ENCODE results near the gene GRM4.

The GRM4 gene

DNA sequence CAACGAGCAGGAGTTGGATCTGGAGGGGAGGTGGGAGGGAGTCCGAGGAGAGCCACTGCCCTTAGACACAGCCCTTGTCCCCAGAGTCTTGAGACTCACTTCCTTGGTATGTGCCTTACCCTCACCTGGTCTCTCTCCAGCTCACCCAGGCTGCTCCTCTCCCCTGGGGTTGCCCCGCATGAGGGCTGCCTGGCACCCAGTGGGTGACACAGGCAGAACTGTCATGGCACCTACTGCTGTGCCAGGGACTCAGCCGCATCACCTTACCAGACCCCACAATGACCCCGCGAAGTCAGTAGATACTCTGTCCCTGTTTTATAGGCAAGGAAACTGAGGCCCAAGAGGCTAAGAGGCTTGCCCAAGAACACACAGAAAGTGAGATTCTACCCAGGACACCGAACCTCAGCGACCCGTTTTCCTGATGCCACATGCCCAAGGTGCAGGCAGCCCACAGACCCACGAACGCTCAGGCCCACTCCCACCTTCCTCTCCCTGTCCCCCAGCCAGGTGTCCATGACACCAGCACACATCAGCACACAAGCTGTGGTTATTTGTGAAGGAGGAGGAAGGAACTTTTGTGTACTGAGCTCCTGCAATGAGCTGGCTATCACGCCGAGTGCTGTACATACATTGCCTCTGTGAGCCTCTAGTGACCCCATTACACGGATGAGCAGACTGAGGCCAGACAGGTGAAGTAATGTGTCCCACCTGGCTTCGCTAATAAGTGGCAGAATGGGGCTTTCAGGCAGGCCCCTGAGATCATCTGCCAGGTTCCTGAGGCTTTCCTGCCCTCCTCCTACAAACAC lies 168.1 kb downstream of the GRM4 start:
- no peak for DNase-seq (ENCODE audit: low read depth)

DNA sequence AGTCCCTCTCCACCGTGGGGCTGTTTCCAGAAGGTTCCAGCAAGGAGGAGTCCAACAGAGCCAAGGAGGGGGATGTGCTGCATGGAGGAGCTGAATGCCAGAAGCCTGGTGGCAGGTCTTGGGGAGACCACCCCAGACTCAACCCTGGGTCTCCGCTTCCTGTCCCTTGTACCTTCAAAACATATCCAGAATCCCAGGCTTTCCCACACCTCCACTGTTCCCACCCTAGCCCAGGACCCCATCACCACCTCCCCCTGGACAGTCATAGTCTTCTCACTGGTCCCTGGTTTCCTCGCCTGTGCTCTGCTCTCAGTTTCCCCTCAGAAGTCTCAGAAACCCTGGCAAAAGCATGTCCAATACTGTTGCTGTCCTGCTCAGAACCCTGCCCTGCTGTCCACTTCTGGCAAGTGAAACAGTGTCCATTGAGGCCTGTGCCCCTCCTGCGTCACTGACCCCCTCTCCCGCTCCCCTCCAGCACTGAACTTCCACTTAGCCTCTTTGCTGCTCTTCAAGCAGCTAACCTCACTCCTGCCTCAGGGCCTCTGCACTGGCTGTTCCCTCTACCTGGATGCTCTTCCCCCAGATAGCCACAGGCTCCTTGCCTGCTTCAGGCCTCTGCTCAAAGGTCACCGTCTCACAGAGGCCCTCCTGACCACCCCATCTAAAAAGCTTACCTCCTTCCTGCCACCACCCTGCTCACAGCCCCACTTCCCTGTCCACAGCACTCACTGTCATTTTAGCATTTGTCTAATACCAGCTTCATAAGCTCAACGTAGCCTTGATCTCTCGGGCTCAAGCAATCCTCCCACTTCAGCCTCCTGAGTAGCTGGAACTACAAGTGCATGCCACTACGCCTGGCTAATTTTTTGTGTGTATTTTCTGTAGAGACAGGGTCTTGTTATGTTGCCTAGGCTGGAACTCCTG lies 169.2 kb downstream of the GRM4 start:
- DNase-seq (ENCODE audit: low read depth) = no peak

DNA sequence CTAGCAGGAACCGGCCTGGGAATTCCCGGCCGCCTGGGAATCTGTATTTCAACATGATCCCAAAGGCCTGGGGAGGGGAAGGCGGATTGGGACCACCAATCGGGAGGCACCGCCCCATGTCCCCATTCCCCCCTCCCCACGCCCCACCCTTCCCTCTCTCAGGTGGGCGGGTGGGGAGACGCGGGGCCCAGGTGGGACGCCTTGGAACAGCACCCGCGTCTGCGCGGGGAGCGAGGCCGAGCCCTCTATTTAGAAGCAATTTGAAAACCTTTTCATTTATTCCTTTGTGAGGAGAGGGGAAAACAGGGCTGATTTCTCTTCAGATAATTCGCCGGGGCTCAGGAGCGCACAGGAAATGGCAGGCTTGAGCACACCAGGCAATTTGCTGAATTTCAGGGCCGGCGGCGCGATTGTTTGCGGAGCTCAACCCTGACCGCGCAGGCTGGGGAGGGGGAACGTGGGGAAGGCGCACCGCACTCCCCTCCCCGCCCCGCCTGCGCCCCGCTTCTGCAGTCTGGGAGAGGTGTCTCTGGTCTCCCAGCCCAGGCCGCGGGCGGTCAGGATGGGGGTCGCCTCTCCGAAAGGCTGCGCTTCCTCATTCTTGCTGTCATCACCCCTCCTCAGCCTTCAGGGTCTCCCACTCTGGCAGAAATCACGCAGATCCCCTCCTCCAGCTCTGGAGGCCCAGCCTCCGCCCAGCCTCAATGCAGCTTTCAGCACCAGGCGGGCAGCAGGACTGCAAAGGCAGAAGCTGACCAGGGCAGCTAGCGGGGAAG lies 170.0 kb downstream of the GRM4 start:
- no peak for DNase-seq (ENCODE audit: low read depth)

DNA sequence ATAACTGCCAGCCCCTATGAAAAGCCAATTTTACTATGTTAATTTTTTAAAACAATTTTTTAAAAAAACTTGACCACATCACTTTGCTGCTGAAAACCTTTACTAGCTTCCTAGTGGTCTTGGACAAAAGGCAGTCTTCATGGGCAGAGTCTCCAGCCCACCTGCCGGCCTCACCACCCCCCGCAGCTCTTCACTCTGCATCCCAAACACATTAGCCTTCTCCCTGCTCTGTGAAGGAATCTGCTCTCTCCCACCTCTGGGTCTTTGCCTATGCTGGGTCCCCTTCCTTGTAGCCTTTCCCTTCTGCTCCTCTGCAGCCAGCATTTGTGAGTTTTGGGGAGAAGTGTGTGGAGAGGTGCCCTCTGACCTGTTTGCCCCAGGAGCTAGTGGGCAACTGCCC lies 171.4 kb downstream of the GRM4 start:
- no peak for DNase-seq (ENCODE audit: low read depth)

DNA sequence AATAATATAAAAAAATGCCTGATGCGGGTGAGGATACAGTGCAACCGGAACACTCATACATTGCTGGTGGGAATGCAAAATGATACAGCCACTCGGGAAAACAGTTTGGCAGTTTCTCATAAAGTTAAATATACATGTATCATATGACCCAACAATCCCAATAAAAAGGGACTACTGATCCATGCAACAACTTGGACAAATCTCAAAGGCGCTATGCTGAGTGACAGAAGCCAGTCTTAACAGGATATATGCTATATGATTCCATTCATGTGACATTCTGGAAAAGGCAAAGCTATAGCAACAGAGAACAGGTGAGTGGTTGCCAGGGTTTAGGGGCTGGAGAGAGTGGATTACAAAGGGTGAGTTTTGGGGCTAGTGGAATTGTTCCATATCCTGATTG lies 171.9 kb downstream of the GRM4 start:
- no peak for DNase-seq (ENCODE audit: low read depth)

DNA sequence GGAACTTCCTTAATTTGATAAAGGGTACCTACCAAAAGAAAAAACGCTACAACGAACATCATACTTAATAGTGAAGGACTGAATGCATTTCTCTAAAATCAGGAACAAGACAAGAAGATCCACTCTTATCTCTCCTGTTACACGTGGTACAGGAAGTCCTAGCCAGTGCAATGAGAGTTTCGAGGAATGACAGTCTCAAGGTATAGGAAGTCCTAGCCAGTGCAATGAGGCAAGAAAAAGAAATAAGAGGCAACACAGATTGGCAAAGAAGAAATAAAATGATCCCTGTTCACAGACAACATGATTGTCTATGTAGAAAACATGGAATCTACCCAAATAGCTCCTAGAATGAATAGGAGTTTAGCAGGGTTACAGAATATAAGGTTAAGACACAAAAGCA lies 174.3 kb downstream of the GRM4 start:
- DNase-seq (ENCODE audit: low read depth) = no peak

Data from fibroblast of the conjunctiva (primary cell).